K562 (cell line): ENCODE data around the gene AK5. TPM values are rescaled to one million over a fixed set of nuclear protein-coding genes. Genes with fewer than 3 reads are reported as not detected.
A peak's percentile ranks its signal among the peaks of the same experiment; 100 is the strongest.

Experiments
- ATAC-seq: fragments of 200-7000 bp; cut with Tn5 transposase; 3 replicates; pipeline ENCODE4 v1.9.1; 2020; ENCODE audit warnings: moderate library complexity
- BruUV-seq: library from RNA; stranded (reverse); fragments of 400-500 nt; replicated peaks from 2 replicates; lab custom pipeline; 2021; lab: Mats Ljungman, UMichigan
- CTCF ChIA-PET: fragments of 300-600 bp; formaldehyde crosslinking; extraction: SDS; loops from one replicate; lab custom pipeline; 2021; ENCODE audit warnings: low intra/inter-chr PET ratio; lab: Yijun Ruan, JAX
- POLR2A ChIA-PET: fragments of 300-600, 350-650 bp; sonication (Branson Sonifier 250); formaldehyde crosslinking; extraction: SDS; loops from one replicate; lab custom pipeline; 2021; ENCODE audit warnings: antibody characterized with exemption, inconsistent platforms; lab: Yijun Ruan, JAX
- DNase-seq, 4 experiments: peaks; one replicate each; pipeline versions ENCODE4 v3.0.0 to v3.0.0-alpha.2; 2011 to 2018; ENCODE audit warnings: low spot score in 3 of 4, mixed read lengths in 3 of 4; ENCODE audit errors: extremely low read depth in 1 of 4
- FAIRE-seq: peaks from 2 replicates; lab custom pipeline; 2011; peaks lifted over from hg19 to GRCh38; lab: Jason Lieb, UNC
- H2AFZ ChIP-seq: 2 replicates; pipeline ENCODE4 v1.6.0; 2011; ENCODE audit warnings: low read depth, low read length, control low read depth, inconsistent platforms
- H3K27ac ChIP-seq: fragments of 200-600 bp; 3 replicates; pipeline ENCODE4 v1.8.0; 2011; ENCODE audit warnings: low read depth, mild to moderate bottlenecking, control low read depth, inconsistent platforms, low read length, moderate library complexity, mixed read lengths; ENCODE audit errors: extremely low read depth
- H3K27me3 ChIP-seq, 2 experiments: fragments of 300-600 bp in 1 of 2; 2 replicates in 1 of 2; 3 replicates in 1 of 2; pipeline versions ENCODE4 v1.6.0 to v1.8.0; 2011; ENCODE audit warnings: inconsistent platforms in 2 of 2, low read length in 2 of 2, mild to moderate bottlenecking in 1 of 2, mixed read lengths in 1 of 2, moderate library complexity in 1 of 2; ENCODE audit not compliant: control insufficient read depth in 2 of 2, insufficient read depth in 2 of 2
- H3K36me3 ChIP-seq: fragments of 300-600 bp; 3 replicates; pipeline ENCODE4 v1.8.0; 2011; ENCODE audit warnings: mild to moderate bottlenecking, low read length, inconsistent platforms; ENCODE audit not compliant: control insufficient read depth, insufficient read depth
- H3K4me1 ChIP-seq, 2 experiments: fragments of 200-600 bp in 1 of 2; replicated peaks in 1 of 2; 2 replicates in 1 of 2; 3 replicates in 1 of 2; pipeline versions ENCODE4 v1.5.1 to v1.8.0; 2011; ENCODE audit warnings: inconsistent platforms in 2 of 2, low read length in 2 of 2, mild to moderate bottlenecking in 1 of 2, mixed read lengths in 1 of 2, moderate library complexity in 1 of 2; ENCODE audit not compliant: control insufficient read depth in 2 of 2, insufficient read depth in 2 of 2
- H3K4me2 ChIP-seq: 2 replicates; pipeline ENCODE4 v1.6.1; 2011; ENCODE audit warnings: low read length, control low read depth, inconsistent platforms, mixed read lengths; ENCODE audit not compliant: insufficient read depth
- H3K4me3 ChIP-seq: fragments of 200-600 bp; sonication (generic), shearing (Covaris generic); 2 replicates; pipeline ENCODE4 v1.5.1; 2016; ENCODE audit warnings: control low read depth, inconsistent platforms
- H3K79me2 ChIP-seq: fragments of 200-600 bp; 3 replicates; pipeline ENCODE4 v1.8.0; 2011; ENCODE audit warnings: low read length, inconsistent platforms; ENCODE audit not compliant: control insufficient read depth, insufficient read depth
- H3K9ac ChIP-seq, 2 experiments: 2 replicates each; pipeline versions ENCODE4 v1.6.0 to v1.6.1; 2011; ENCODE audit warnings: low read depth in 2 of 2, low read length in 2 of 2, control low read depth in 1 of 2, inconsistent platforms in 1 of 2, mild to moderate bottlenecking in 1 of 2, mixed read lengths in 1 of 2; ENCODE audit not compliant: insufficient read depth in 1 of 2
- H3K9me1 ChIP-seq: one replicate; pipeline ENCODE4 v1.6.0; 2011; ENCODE audit warnings: inconsistent platforms, mild to moderate bottlenecking, low read length, moderate library complexity; ENCODE audit not compliant: control insufficient read depth, insufficient read depth
- H3K9me3 ChIP-seq: replicated peaks from 2 replicates; pipeline ENCODE4 v1.5.1; 2011; ENCODE audit warnings: low read depth, low read length, inconsistent platforms; ENCODE audit not compliant: control insufficient read depth, insufficient read depth
- H4K20me1 ChIP-seq: replicated peaks from 2 replicates; pipeline ENCODE4 v1.6.1; 2011; ENCODE audit warnings: low read length, inconsistent platforms, mixed read lengths; ENCODE audit not compliant: control insufficient read depth, insufficient read depth
- ATF3 ChIP-seq, 2 experiments: fragments of 450-650 bp in 1 of 2; sonication (generic) in 1 of 2; formaldehyde crosslinking in 1 of 2; IDR thresholded peaks in 1 of 2; conservative IDR thresholded peaks in 1 of 2; 2 replicates each; pipeline versions ENCODE4 v1.6.1 to v1.8.1; 2016 to 2023; ENCODE audit warnings: mild to moderate bottlenecking in 2 of 2, moderate library complexity in 2 of 2, inconsistent platforms in 1 of 2, missing genetic modification reagents in 1 of 2
- CEBPB ChIP-seq: fragments of 450-650 bp; IDR thresholded peaks from 2 replicates; pipeline ENCODE4 v1.6.1; 2016; ENCODE audit warnings: missing genetic modification characterization, missing compliant biosample characterization
- CEBPG ChIP-seq, 3 experiments: fragments of 200-800 bp in 1 of 3; sonication (Bioruptor generic) in 1 of 3; sonication (generic) in 1 of 3; formaldehyde crosslinking in 1 of 3; IDR thresholded peaks in 2 of 3; conservative IDR thresholded peaks in 1 of 3; 2 replicates each; pipeline versions ENCODE4 v1.6.1 to v1.8.0; 2016 to 2022; ENCODE audit warnings: missing compliant biosample characterization in 2 of 3, missing genetic modification characterization in 2 of 3, mild to moderate bottlenecking in 1 of 3, missing genetic modification reagents in 1 of 3
- ELF4 ChIP-seq: fragments of 450-650 bp; formaldehyde crosslinking; IDR thresholded peaks from 2 replicates; pipeline ENCODE4 v1.4.0; 2022; ENCODE audit warnings: missing genetic modification characterization
- SRSF7 ChIP-seq: fragments of 200-400 bp; formaldehyde crosslinking; optimal IDR thresholded peaks from 2 replicates; pipeline ENCODE3; 2017; ENCODE audit warnings: mild to moderate bottlenecking, low read depth, low read length
- in situ Hi-C: fragments of 300-500 bp; cut with MboI; formaldehyde crosslinking; loops from 4 replicates; pipeline ENCODE4 v1.15.0; 2018; ENCODE audit warnings: inconsistent platforms, mixed read lengths
- intact Hi-C: fragments of 100-400 bp; cut with micrococcal nuclease; formaldehyde crosslinking; loops from 2 replicates; pipeline ENCODE4 v1.14.2; 2022
- polyA plus RNA-seq, 8 experiments: library from polyadenylated mRNA; depleted of rRNA in 4 of 8; stranded (reverse) in 5 of 8; unstranded in 3 of 8; fragments of >200 nt; fragmentation: Nextera tagmentation in 2 of 8; fragmentation: Illumina TruSeq in 1 of 8; extraction: Ambion mirVana in 2 of 8; extraction: Trizol in 1 of 8; gene quantifications; 2 replicates each; pipeline versions ENCODE4 v1.2.1 to v1.2.3, GENCODE V29; 2011 to 2014; ENCODE audit warnings: inconsistent platforms in 1 of 8, missing spikeins in 1 of 8
- total RNA-seq, 7 experiments: library from RNA; depleted of rRNA in 6 of 7; stranded (reverse); fragments of >200 nt in 6 of 7; fragmentation: Illumina TruSeq in 2 of 7; extraction: Trizol in 2 of 7; gene quantifications; 2 replicates each; pipeline versions ENCODE4 v1.2.1 to v1.2.3, GENCODE V29; 2011 to 2021; ENCODE audit warnings: low replicate concordance in 1 of 7

The AK5 gene
- total and polyA plus RNA-seq, 9 of the 15 experiments (the other 6 are each of a cell fraction or from before 2014, with no cell fraction given) = 0.06 TPM; not detected in 8

GRCh38 chr1:77273891-77274290, 7.9 kb upstream of the AK5 start:
- CTCF ChIA-PET = no interaction called here
- H4K20me1 ChIP-seq = no peaks in the 10 kb centered on the region
- H3K4me1 ChIP-seq = no peaks in the 10 kb centered on the region
- no peaks in the 10 kb centered on the region for H3K27me3 ChIP-seq
- no peaks in the 10 kb centered on the region for H3K79me2 ChIP-seq
- POLR2A ChIA-PET = no interaction called here
- H3K36me3 ChIP-seq = no peaks in the 10 kb centered on the region
- no peak overlapping the region for H3K27ac ChIP-seq
- intact Hi-C loops = no loop called here
- in situ Hi-C loops = no loop called here
- no peak overlapping the region for H3K9ac ChIP-seq
- H3K4me2 ChIP-seq = no peak overlapping the region
- ATAC-seq = no peak
- DNase-seq = no peak
- no peaks in the 10 kb centered on the region for H3K9me1 ChIP-seq
- H3K4me3 ChIP-seq = no peak overlapping the region
- no peak overlapping the region for H2AFZ ChIP-seq
- TF ChIP-seq ELF4 (CRISPR knock-in tag) (no peak), SRSF7 (no peak), CEBPB (tag) (peak; percentile 20; the same call in 1 of the 2 replicates), CEBPG (CRISPR knock-in tag; IDR thresholded peaks at IDR 0.05) (no peak), CEBPG (tag; conservative IDR thresholded peaks at IDR 0.05 in 1 of 2, IDR thresholded peaks at IDR 0.05 in 1 of 2) (peak; percentile 59 to 76), ATF3 (IDR thresholded peaks at IDR 0.05) (peak; percentile 68), ATF3 (CRISPR knock-in tag; conservative IDR thresholded peaks at IDR 0.05) (no peak)
- H3K9me3 ChIP-seq = no peaks in the 10 kb centered on the region
- FAIRE-seq = no peak
- BruUV-seq = no TSS peak
